K562 (cell line): ENCODE results near the gene GLMP. TPM values are rescaled to one million over a fixed set of nuclear protein-coding genes. Genes with fewer than 3 reads are reported as not detected.

Source experiments
- ATAC-seq: fragments of 200-7000 bp; cut with Tn5 transposase; 3 replicates; pipeline ENCODE4 v1.9.1; 2020; ENCODE audit warnings: moderate library complexity
- BruUV-seq: library from RNA; stranded (reverse); fragments of 400-500 nt; replicated peaks from 2 replicates; lab custom pipeline; 2021; lab: Mats Ljungman, UMichigan
- CTCF ChIA-PET: fragments of 300-600 bp; formaldehyde crosslinking; extraction: SDS; loops from one replicate; lab custom pipeline; 2021; ENCODE audit warnings: low intra/inter-chr PET ratio; lab: Yijun Ruan, JAX
- POLR2A ChIA-PET: fragments of 300-600, 350-650 bp; sonication (Branson Sonifier 250); formaldehyde crosslinking; extraction: SDS; loops from one replicate; lab custom pipeline; 2021; ENCODE audit warnings: antibody characterized with exemption, inconsistent platforms; lab: Yijun Ruan, JAX
- DNase-seq, 4 experiments: peaks; one replicate each; pipeline versions ENCODE4 v3.0.0 to v3.0.0-alpha.2; 2011 to 2018; ENCODE audit warnings: low spot score in 3 of 4, mixed read lengths in 3 of 4; ENCODE audit errors: extremely low read depth in 1 of 4
- FAIRE-seq: peaks from 2 replicates; lab custom pipeline; 2011; peaks lifted over from hg19 to GRCh38; lab: Jason Lieb, UNC
- H2AFZ ChIP-seq: 2 replicates; pipeline ENCODE4 v1.6.0; 2011; ENCODE audit warnings: low read depth, low read length, control low read depth, inconsistent platforms
- H3K27ac ChIP-seq: fragments of 200-600 bp; 3 replicates; pipeline ENCODE4 v1.8.0; 2011; ENCODE audit warnings: low read depth, mild to moderate bottlenecking, control low read depth, inconsistent platforms, low read length, moderate library complexity, mixed read lengths; ENCODE audit errors: extremely low read depth
- H3K27me3 ChIP-seq, 2 experiments: fragments of 300-600 bp in 1 of 2; 2 replicates in 1 of 2; 3 replicates in 1 of 2; pipeline versions ENCODE4 v1.6.0 to v1.8.0; 2011; ENCODE audit warnings: inconsistent platforms in 2 of 2, low read length in 2 of 2, mild to moderate bottlenecking in 1 of 2, mixed read lengths in 1 of 2, moderate library complexity in 1 of 2; ENCODE audit not compliant: control insufficient read depth in 2 of 2, insufficient read depth in 2 of 2
- H3K36me3 ChIP-seq: fragments of 300-600 bp; 3 replicates; pipeline ENCODE4 v1.8.0; 2011; ENCODE audit warnings: mild to moderate bottlenecking, low read length, inconsistent platforms; ENCODE audit not compliant: control insufficient read depth, insufficient read depth
- H3K4me1 ChIP-seq, 2 experiments: fragments of 200-600 bp in 1 of 2; replicated peaks in 1 of 2; 2 replicates in 1 of 2; 3 replicates in 1 of 2; pipeline versions ENCODE4 v1.5.1 to v1.8.0; 2011; ENCODE audit warnings: inconsistent platforms in 2 of 2, low read length in 2 of 2, mild to moderate bottlenecking in 1 of 2, mixed read lengths in 1 of 2, moderate library complexity in 1 of 2; ENCODE audit not compliant: control insufficient read depth in 2 of 2, insufficient read depth in 2 of 2
- H3K4me2 ChIP-seq: 2 replicates; pipeline ENCODE4 v1.6.1; 2011; ENCODE audit warnings: low read length, control low read depth, inconsistent platforms, mixed read lengths; ENCODE audit not compliant: insufficient read depth
- H3K4me3 ChIP-seq: fragments of 200-600 bp; sonication (generic), shearing (Covaris generic); 2 replicates; pipeline ENCODE4 v1.5.1; 2016; ENCODE audit warnings: control low read depth, inconsistent platforms
- H3K79me2 ChIP-seq: fragments of 200-600 bp; 3 replicates; pipeline ENCODE4 v1.8.0; 2011; ENCODE audit warnings: low read length, inconsistent platforms; ENCODE audit not compliant: control insufficient read depth, insufficient read depth
- H3K9ac ChIP-seq, 2 experiments: 2 replicates each; pipeline versions ENCODE4 v1.6.0 to v1.6.1; 2011; ENCODE audit warnings: low read depth in 2 of 2, low read length in 2 of 2, control low read depth in 1 of 2, inconsistent platforms in 1 of 2, mild to moderate bottlenecking in 1 of 2, mixed read lengths in 1 of 2; ENCODE audit not compliant: insufficient read depth in 1 of 2
- H3K9me1 ChIP-seq: one replicate; pipeline ENCODE4 v1.6.0; 2011; ENCODE audit warnings: inconsistent platforms, mild to moderate bottlenecking, low read length, moderate library complexity; ENCODE audit not compliant: control insufficient read depth, insufficient read depth
- H3K9me3 ChIP-seq: replicated peaks from 2 replicates; pipeline ENCODE4 v1.5.1; 2011; ENCODE audit warnings: low read depth, low read length, inconsistent platforms; ENCODE audit not compliant: control insufficient read depth, insufficient read depth
- H4K20me1 ChIP-seq: replicated peaks from 2 replicates; pipeline ENCODE4 v1.6.1; 2011; ENCODE audit warnings: low read length, inconsistent platforms, mixed read lengths; ENCODE audit not compliant: control insufficient read depth, insufficient read depth
- ATF1 ChIP-seq, 2 experiments: fragments of 450-650 bp in 1 of 2; IDR thresholded peaks; 2 replicates each; pipeline ENCODE4 v1.6.1; 2016; ENCODE audit warnings: missing compliant biosample characterization in 1 of 2, missing genetic modification characterization in 1 of 2
- CUX1 ChIP-seq: fragments of 200-800 bp; sonication (Bioruptor generic); IDR thresholded peaks from 2 replicates; pipeline ENCODE4 v1.6.1; 2016; ENCODE audit warnings: missing genetic modification characterization, missing compliant biosample characterization
- FOXA3 ChIP-seq, 2 experiments: fragments of 450-650 bp in 1 of 2; sonication (generic) in 1 of 2; formaldehyde crosslinking; IDR thresholded peaks in 1 of 2; conservative IDR thresholded peaks in 1 of 2; 2 replicates each; pipeline versions ENCODE4 v1.4.0 to v1.8.0; 2020 to 2022; ENCODE audit warnings: mild to moderate bottlenecking in 2 of 2, missing genetic modification reagents in 1 of 2
- MEF2A ChIP-seq: IDR thresholded peaks from 2 replicates; pipeline ENCODE4 v1.6.1; 2011; ENCODE audit warnings: low read depth, mild to moderate bottlenecking, low read length, moderate library complexity; ENCODE audit not compliant: control insufficient read depth
- MTF1 ChIP-seq: fragments of 250-450 bp; sonication (Bioruptor Pico); IDR thresholded peaks from 2 replicates; pipeline ENCODE4 v1.9.0; 2021; ENCODE audit warnings: moderate library complexity, mild to moderate bottlenecking, inconsistent platforms, borderline replicate concordance
- NCOR1 ChIP-seq: fragments of 450-650 bp; IDR thresholded peaks from 2 replicates; pipeline ENCODE4 v1.6.1; 2016; ENCODE audit warnings: mild to moderate bottlenecking, moderate library complexity
- ZBED1 ChIP-seq: IDR thresholded peaks from 2 replicates; pipeline ENCODE4 v1.6.1; 2014
- ZBTB34 ChIP-seq: fragments of 250-450 bp; sonication (Bioruptor Pico); IDR thresholded peaks from 2 replicates; pipeline ENCODE4 v1.8.0; 2021; ENCODE audit warnings: mild to moderate bottlenecking, moderate library complexity
- ZNF76 ChIP-seq: fragments of 250-450 bp; sonication (Bioruptor Pico); IDR thresholded peaks from 2 replicates; pipeline ENCODE4 v1.4.0; 2020; ENCODE audit warnings: mild to moderate bottlenecking, moderate library complexity, borderline replicate concordance
- WGBS: fragments of 100-300 bp; shearing (Covaris generic); methylation state at CpG from one replicate; pipeline ENCODE4 v1.1.6; 2016; ENCODE audit warnings: low coverage, mixed read lengths; ENCODE audit not compliant: insufficient coverage; ENCODE audit errors: missing lambda C conversion rate; 5-methylcytosine and 5-hydroxymethylcytosine counted together
- in situ Hi-C: fragments of 300-500 bp; cut with MboI; formaldehyde crosslinking; loops from 4 replicates; pipeline ENCODE4 v1.15.0; 2018; ENCODE audit warnings: inconsistent platforms, mixed read lengths
- intact Hi-C: fragments of 100-400 bp; cut with micrococcal nuclease; formaldehyde crosslinking; loops from 2 replicates; pipeline ENCODE4 v1.14.2; 2022
- polyA plus RNA-seq, 8 experiments: library from polyadenylated mRNA; depleted of rRNA in 4 of 8; stranded (reverse) in 5 of 8; unstranded in 3 of 8; fragments of >200 nt; fragmentation: Nextera tagmentation in 2 of 8; fragmentation: Illumina TruSeq in 1 of 8; extraction: Ambion mirVana in 2 of 8; extraction: Trizol in 1 of 8; gene quantifications; 2 replicates each; pipeline versions ENCODE4 v1.2.1 to v1.2.3, GENCODE V29; 2011 to 2014; ENCODE audit warnings: inconsistent platforms in 1 of 8, missing spikeins in 1 of 8
- total RNA-seq, 7 experiments: library from RNA; depleted of rRNA in 6 of 7; stranded (reverse); fragments of >200 nt in 6 of 7; fragmentation: Illumina TruSeq in 2 of 7; extraction: Trizol in 2 of 7; gene quantifications; 2 replicates each; pipeline versions ENCODE4 v1.2.1 to v1.2.3, GENCODE V29; 2011 to 2021; ENCODE audit warnings: low replicate concordance in 1 of 7

The GLMP gene
- total and polyA plus RNA-seq, 9 of the 15 experiments (the other 6 are each of a cell fraction or from before 2014, with no cell fraction given), result 8.3 to 28.2 (median 22.4) TPM

GRCh38 chr1:156258859-156259258 is 36.6 kb downstream of the GLMP start:
- H3K36me3 ChIP-seq, result peaks cover 86% of the 10 kb centered on the region
- BruUV-seq, result no TSS peak
- CTCF ChIA-PET, result no interaction called here

GRCh38 chr1:156257711-156258110 is 37.8 kb downstream of the GLMP start:
- intact Hi-C loops (no loop called here), in situ Hi-C loops (no loop called here)
- WGBS, result 69% methylated on average over 2 of the region's 2 CpGs
- H3K9me3 ChIP-seq, result no peaks in the 10 kb centered on the region
- H3K27ac ChIP-seq, result peak overlapping the region; percentile 59; the same call in 2 of the 3 replicates
- no peaks in the 10 kb centered on the region for H3K9me1 ChIP-seq
- DNase-seq (no peak), FAIRE-seq (no peak), ATAC-seq (no peak)
- no peak overlapping the region for H3K4me3 ChIP-seq
- no peaks in the 10 kb centered on the region for H3K27me3 ChIP-seq
- POLR2A ChIA-PET, result interaction anchor here (0.6 to 1.8 kb wide), 5 partner anchors 11 to 212 kb away, joined by 3 to 6 read pairs (median 4); partner anchors contain the start of genes SMG5 and TMEM79
- H3K9ac ChIP-seq, result peak overlapping the region in 1 of 2 experiments; percentile 61; a peak in 1 of 4 replicates
- no peaks in the 10 kb centered on the region for H3K79me2 ChIP-seq
- no peak overlapping the region for H2AFZ ChIP-seq
- no TSS peak for BruUV-seq
- no peak overlapping the region for H3K4me2 ChIP-seq
- H3K36me3 ChIP-seq, result peaks cover 86% of the 10 kb centered on the region
- no peaks in the 10 kb centered on the region for H4K20me1 ChIP-seq
- CTCF ChIA-PET, result no interaction called here
- peaks cover 10 to 13% of the 10 kb centered on the region in 2 experiments; a peak in 4 of 5 replicates for H3K4me1 ChIP-seq
- TF ChIP-seq FOXA3 (CRISPR knock-in tag; conservative IDR thresholded peaks at IDR 0.05 in 1 of 2, IDR thresholded peaks at IDR 0.05 in 1 of 2) (no peak), MTF1 (CRISPR knock-in tag) (no peak), ZNF76 (no peak), MEF2A (no peak), ZBED1 (no peak), ATF1 (CRISPR knock-in tag; IDR thresholded peaks at IDR 0.05) (no peak), ATF1 (tag; IDR thresholded peaks at IDR 0.05) (no peak), ZBTB34 (no peak), CUX1 (CRISPR knock-in tag) (no peak)

More at GRCh38 chr1:156258859-156259258, 36.6 kb downstream of the GLMP start:
- H3K27ac ChIP-seq, result no peak overlapping the region
- no peak for TF ChIP-seq NCOR1
- POLR2A ChIA-PET, result interaction anchor here (0.6 to 1.8 kb wide), 2 partner anchors 13 to 176 kb away, joined by 3 to 6 read pairs; no protein-coding TSS in a partner anchor
- no peak overlapping the region for H3K4me2 ChIP-seq
- in situ Hi-C loops, result no loop called here
- DNase-seq, result no peak
- no peak overlapping the region for H3K4me3 ChIP-seq
- H4K20me1 ChIP-seq, result no peaks in the 10 kb centered on the region
- no peak overlapping the region for H2AFZ ChIP-seq
- no peaks in the 10 kb centered on the region for H3K79me2 ChIP-seq
- no peak for FAIRE-seq
- ATAC-seq, result no peak
- H3K27me3 ChIP-seq, result no peaks in the 10 kb centered on the region
- 93% methylated on average over 6 of the region's 8 CpGs for WGBS
- no peaks in the 10 kb centered on the region for H3K9me1 ChIP-seq
- no peaks in the 10 kb centered on the region for H3K9me3 ChIP-seq
- intact Hi-C loops, result no loop called here
- peak overlapping the region in 1 of 2 experiments; percentile 13; a peak in 1 of 4 replicates for H3K9ac ChIP-seq
- H3K4me1 ChIP-seq, result peaks cover 10 to 13% of the 10 kb centered on the region in 2 experiments; a peak in 4 of 5 replicates
